HEK293 (cell line): Measurements from ENCODE around the gene FXN.

Source experiments
- CTCF ChIA-PET: fragments of 350-600 bp; formaldehyde crosslinking; extraction: SDS; loops from one replicate; lab custom pipeline; 2021; ENCODE audit warnings: antibody characterized with exemption; lab: Yijun Ruan, JAX
- POLR2A ChIA-PET: fragments of 300-600 bp; formaldehyde crosslinking; extraction: SDS; loops from one replicate; lab custom pipeline; 2020; ENCODE audit warnings: antibody characterized with exemption, inconsistent platforms; lab: Yijun Ruan, JAX
- H3K27ac ChIP-seq: fragments of 200-500 bp; sonication (Bioruptor generic); 2 replicates; pipeline ENCODE4 v1.5.1; 2014; ENCODE audit warnings: low read depth, low read length, control low read depth, inconsistent platforms; ENCODE audit errors: extremely low read depth
- H3K36me3 ChIP-seq, 2 experiments: fragments of 200-500 bp in 1 of 2; sonication (Bioruptor generic) in 1 of 2; 1 replicate in 1 of 2; 2 replicates in 1 of 2; pipeline ENCODE4 v1.5.1; 2014 to 2017; ENCODE audit warnings: inconsistent platforms in 2 of 2, low read length in 2 of 2; ENCODE audit not compliant: control insufficient read depth in 2 of 2, insufficient read depth in 1 of 2
- H3K4me1 ChIP-seq: fragments of 200-500 bp; sonication (Bioruptor generic); 2 replicates; pipeline ENCODE4 v1.5.1; 2014; ENCODE audit warnings: mild to moderate bottlenecking, low read length, inconsistent platforms; ENCODE audit not compliant: control insufficient read depth, insufficient read depth
- H3K4me3 ChIP-seq: 2 replicates; pipeline ENCODE4 v1.5.1; 2011; ENCODE audit warnings: low read depth, mild to moderate bottlenecking, control low read depth, low read length, moderate library complexity
- H3K9me3 ChIP-seq: fragments of 200-500 bp; sonication (Bioruptor generic); 2 replicates; pipeline ENCODE4 v1.5.1; 2014; ENCODE audit warnings: low read depth, low read length, inconsistent platforms; ENCODE audit not compliant: control insufficient read depth, insufficient read depth
- EGR2 ChIP-seq: fragments of 450-650 bp; formaldehyde crosslinking; IDR thresholded peaks from 2 replicates; pipeline ENCODE4 v1.5.1; 2016; ENCODE audit warnings: low read depth, missing biosample characterization, missing genetic modification characterization
- KLF8 ChIP-seq: fragments of 450-650 bp; formaldehyde crosslinking; IDR thresholded peaks from 2 replicates; pipeline ENCODE4 v1.5.1; 2016; ENCODE audit warnings: missing biosample characterization, missing genetic modification characterization
- KLF9 ChIP-seq: fragments of 450-650 bp; formaldehyde crosslinking; IDR thresholded peaks from 2 replicates; pipeline ENCODE4 v1.5.1; 2016; ENCODE audit warnings: missing biosample characterization, missing genetic modification characterization, low read depth
- MEIS1 ChIP-seq: sonication (generic); formaldehyde crosslinking; IDR thresholded peaks from 2 replicates; pipeline ENCODE4 v1.8.1; 2022; ENCODE audit warnings: missing genetic modification reagents, mild to moderate bottlenecking, borderline replicate concordance
- ZBTB17 ChIP-seq: fragments of 450-650 bp; formaldehyde crosslinking; IDR thresholded peaks from 2 replicates; pipeline ENCODE4 v1.5.1; 2016; ENCODE audit warnings: missing biosample characterization, missing genetic modification characterization
- ZBTB44 ChIP-seq: fragments of 450-650 bp; IDR thresholded peaks from 2 replicates; pipeline ENCODE4 v1.5.1; 2018; ENCODE audit warnings: missing biosample characterization, mild to moderate bottlenecking, missing genetic modification characterization
- ZIC2 ChIP-seq: fragments of 450-650 bp; formaldehyde crosslinking; IDR thresholded peaks from 2 replicates; pipeline ENCODE4 v1.5.1; 2016; ENCODE audit warnings: missing biosample characterization, missing genetic modification characterization
- ZNF16 ChIP-seq: fragments of 450-650 bp; formaldehyde crosslinking; IDR thresholded peaks from 2 replicates; pipeline ENCODE4 v1.5.1; 2016; ENCODE audit warnings: low read depth, missing biosample characterization, missing genetic modification characterization
- ZNF350 ChIP-seq: fragments of 450-650 bp; formaldehyde crosslinking; IDR thresholded peaks from 2 replicates; pipeline ENCODE4 v1.5.0; 2017; ENCODE audit warnings: missing biosample characterization, mild to moderate bottlenecking, missing genetic modification characterization
- ZNF354C ChIP-seq: fragments of 450-650 bp; formaldehyde crosslinking; IDR thresholded peaks from 2 replicates; pipeline ENCODE4 v1.5.1; 2016; ENCODE audit warnings: missing biosample characterization, missing genetic modification characterization, low read depth, borderline replicate concordance
- ZNF366 ChIP-seq: fragments of 450-650 bp; formaldehyde crosslinking; conservative IDR thresholded peaks from 2 replicates; pipeline ENCODE4 v1.5.1; 2016; ENCODE audit warnings: missing biosample characterization, missing genetic modification characterization
- ZNF521 ChIP-seq: fragments of 450-650 bp; formaldehyde crosslinking; IDR thresholded peaks from 2 replicates; pipeline ENCODE4 v1.5.1; 2017; ENCODE audit warnings: missing biosample characterization, mild to moderate bottlenecking, missing genetic modification characterization
- ZNF600 ChIP-seq: fragments of 450-650 bp; formaldehyde crosslinking; IDR thresholded peaks from 2 replicates; pipeline ENCODE4 v1.5.1; 2016; ENCODE audit warnings: missing biosample characterization, missing genetic modification characterization
- ZNF747 ChIP-seq: fragments of 450-650 bp; formaldehyde crosslinking; IDR thresholded peaks from 2 replicates; pipeline ENCODE4 v1.5.1; 2016; ENCODE audit warnings: missing biosample characterization, missing genetic modification characterization
- ZNF768 ChIP-seq: fragments of 450-650 bp; formaldehyde crosslinking; IDR thresholded peaks from 2 replicates; pipeline ENCODE4 v1.5.1; 2018; ENCODE audit warnings: missing biosample characterization, mild to moderate bottlenecking, missing genetic modification characterization
- ZNF791 ChIP-seq: fragments of 450-650 bp; formaldehyde crosslinking; IDR thresholded peaks from 2 replicates; pipeline ENCODE4 v1.5.1; 2016; ENCODE audit warnings: missing biosample characterization, missing genetic modification characterization
- ZNF837 ChIP-seq: fragments of 450-650 bp; formaldehyde crosslinking; IDR thresholded peaks from 2 replicates; pipeline ENCODE4 v1.5.1; 2016; ENCODE audit warnings: missing biosample characterization, missing genetic modification characterization
- ZSCAN30 ChIP-seq: fragments of 450-650 bp; IDR thresholded peaks from 2 replicates; pipeline ENCODE4 v1.5.1; 2018; ENCODE audit warnings: missing biosample characterization, mild to moderate bottlenecking, missing genetic modification characterization, moderate library complexity
- TF ChIP-seq, protein P1 (sequence below): fragments of 450-650 bp; formaldehyde crosslinking; IDR thresholded peaks from 2 replicates; pipeline ENCODE4 v1.5.1; 2016; ENCODE audit warnings: missing biosample characterization, missing genetic modification characterization
- TF ChIP-seq, protein P2 (sequence below): fragments of 450-650 bp; formaldehyde crosslinking; IDR thresholded peaks from 2 replicates; pipeline ENCODE4 v1.5.1; 2017; ENCODE audit warnings: missing biosample characterization, missing genetic modification characterization

The FXN gene

GRCh38 chr9:69136185-69136584 is 100.6 kb downstream of the FXN start:
- TF ChIP-seq, protein P1, sequence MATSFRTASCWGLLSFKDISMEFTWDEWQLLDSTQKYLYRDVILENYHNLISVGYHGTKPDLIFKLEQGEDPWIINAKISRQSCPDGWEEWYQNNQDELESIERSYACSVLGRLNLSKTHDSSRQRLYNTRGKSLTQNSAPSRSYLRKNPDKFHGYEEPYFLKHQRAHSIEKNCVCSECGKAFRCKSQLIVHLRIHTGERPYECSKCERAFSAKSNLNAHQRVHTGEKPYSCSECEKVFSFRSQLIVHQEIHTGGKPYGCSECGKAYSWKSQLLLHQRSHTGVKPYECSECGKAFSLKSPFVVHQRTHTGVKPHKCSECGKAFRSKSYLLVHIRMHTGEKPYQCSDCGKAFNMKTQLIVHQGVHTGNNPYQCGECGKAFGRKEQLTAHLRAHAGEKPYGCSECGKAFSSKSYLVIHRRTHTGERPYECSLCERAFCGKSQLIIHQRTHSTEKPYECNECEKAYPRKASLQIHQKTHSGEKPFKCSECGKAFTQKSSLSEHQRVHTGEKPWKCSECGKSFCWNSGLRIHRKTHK (tag by site-specific recombination): no peak
- TF ChIP-seq ZNF354C (tag by site-specific recombination): no peak
- TF ChIP-seq KLF9 (tag by site-specific recombination): no peak
- TF ChIP-seq MEIS1 (CRISPR knock-in tag): no peak
- no peak for TF ChIP-seq ZIC2
- TF ChIP-seq EGR2: no peak
- no peak for TF ChIP-seq ZNF791
- no peak for TF ChIP-seq ZNF350 (tag by site-specific recombination)
- no peak for TF ChIP-seq ZNF521
- no peak for TF ChIP-seq ZSCAN30 (tag by site-specific recombination)
- TF ChIP-seq, protein P2, sequence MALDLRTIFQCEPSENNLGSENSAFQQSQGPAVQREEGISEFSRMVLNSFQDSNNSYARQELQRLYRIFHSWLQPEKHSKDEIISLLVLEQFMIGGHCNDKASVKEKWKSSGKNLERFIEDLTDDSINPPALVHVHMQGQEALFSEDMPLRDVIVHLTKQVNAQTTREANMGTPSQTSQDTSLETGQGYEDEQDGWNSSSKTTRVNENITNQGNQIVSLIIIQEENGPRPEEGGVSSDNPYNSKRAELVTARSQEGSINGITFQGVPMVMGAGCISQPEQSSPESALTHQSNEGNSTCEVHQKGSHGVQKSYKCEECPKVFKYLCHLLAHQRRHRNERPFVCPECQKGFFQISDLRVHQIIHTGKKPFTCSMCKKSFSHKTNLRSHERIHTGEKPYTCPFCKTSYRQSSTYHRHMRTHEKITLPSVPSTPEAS (tag by site-specific recombination): no peak
- TF ChIP-seq KLF8 (tag by site-specific recombination): no peak
- no peak for TF ChIP-seq ZNF16 (tag by site-specific recombination)
- TF ChIP-seq ZBTB44 (tag by site-specific recombination): no peak
- no peak for TF ChIP-seq ZNF837 (tag by site-specific recombination)
- no peak for TF ChIP-seq ZNF747 (tag by site-specific recombination)
- TF ChIP-seq ZNF366 (tag by site-specific recombination): no peak
- no peaks in the 10 kb centered on the region for H3K36me3 ChIP-seq
- ChIA-PET POLR2A (no interaction called here), CTCF (interaction anchor here (1.0 to 1.4 kb wide), 2 partner anchors 21 to 57 kb away, joined by 3 to 4 read pairs; no protein-coding TSS in a partner anchor)
- no peak overlapping the region for H3K4me3 ChIP-seq
- no peaks in the 10 kb centered on the region for H3K9me3 ChIP-seq
- no peak overlapping the region for H3K27ac ChIP-seq
- H3K4me1 ChIP-seq: no peaks in the 10 kb centered on the region

DNA sequence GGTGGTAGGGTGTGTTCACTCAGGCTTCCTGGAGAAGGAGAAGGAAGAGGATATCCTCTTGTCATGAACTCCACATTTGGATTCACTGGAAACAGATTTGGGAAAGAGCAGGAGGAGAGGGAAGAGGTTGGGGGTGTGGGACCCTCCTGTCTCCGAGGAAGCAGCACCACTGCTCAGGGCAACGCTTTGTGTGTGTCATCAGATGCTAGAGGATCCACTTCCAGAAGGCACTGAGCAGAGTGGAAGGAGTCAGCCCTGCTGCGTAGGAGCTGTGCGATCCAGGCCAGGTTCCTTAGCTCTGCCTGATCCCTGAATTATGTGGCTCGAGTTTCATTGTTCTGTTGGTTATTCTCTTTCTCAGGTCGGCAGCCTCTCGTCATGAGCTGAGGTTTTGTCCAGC is 101.2 kb downstream of the FXN start:
- no peaks in the 10 kb centered on the region for H3K4me1 ChIP-seq
- CTCF ChIA-PET: interaction anchor here (1.0 to 1.4 kb wide), 2 partner anchors 21 to 56 kb away, joined by 3 to 4 read pairs; no protein-coding TSS in a partner anchor
- H3K36me3 ChIP-seq: no peaks in the 10 kb centered on the region
- POLR2A ChIA-PET: interaction anchor here (0.6 kb wide), 1 partner anchor 45 kb away, joined by 3 read pairs; no protein-coding TSS in a partner anchor
- no peaks in the 10 kb centered on the region for H3K9me3 ChIP-seq
- TF ChIP-seq ZBTB17 (tag by site-specific recombination): 0 out of 2 replicates have a peak, but pooled peaks have one; percentile 12
- 0 out of 2 replicates have a peak, but pooled peaks have one; percentile 15 for TF ChIP-seq ZNF600 (tag by site-specific recombination)
- no peak for TF ChIP-seq ZNF768 (tag by site-specific recombination)
- H3K4me3 ChIP-seq: no peak overlapping the region
- H3K27ac ChIP-seq: no peak overlapping the region
